Measurements from ENCODE around the gene LGI1. TPM values are rescaled to one million over a fixed set of nuclear protein-coding genes. Genes with fewer than 3 reads are reported as not detected.
A peak's percentile ranks its signal among the peaks of the same experiment; 100 is the strongest.
"Not testable (repeated sequence)": the region's sequence is repeated elsewhere in the genome, so short reads cannot be mapped to it uniquely, and the experiment has no call there.

The LGI1 gene
- total RNA-seq, 1 experiment from 2014 or later, result not detected

DNA sequence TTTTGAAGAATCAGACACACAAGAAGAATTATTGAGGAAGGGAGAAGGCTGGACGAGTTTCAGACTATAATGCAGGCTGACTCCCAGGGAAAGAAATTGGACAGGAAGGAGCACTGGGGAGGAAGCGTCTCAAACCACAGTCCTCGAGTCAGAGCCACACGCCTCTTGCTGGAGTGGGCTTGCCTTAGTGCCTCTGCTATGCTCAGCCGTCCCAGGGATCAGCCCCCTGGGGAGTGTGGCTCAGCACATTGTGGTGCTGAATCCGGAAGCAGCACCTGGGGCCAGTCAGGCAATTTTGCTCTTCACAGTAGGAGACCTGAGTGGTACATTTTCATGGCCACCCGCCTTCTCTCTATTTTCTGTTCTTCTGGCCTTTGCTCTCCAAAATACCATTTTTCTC lies 68.6 kb downstream of the LGI1 start:
- ChIA-PET CTCF (interaction anchor here (0.7 kb wide), 1 partner anchor 10 kb away, joined by 4 read pairs; no protein-coding TSS in a partner anchor), POLR2A (no interaction called here)
- BruUV-seq (replicated peaks), result no TSS peak
- Histone ChIP-seq H3K9me3 (ENCODE audit: control insufficient read depth, insufficient read depth, low read depth, low read length) (no peaks in the 10 kb centered on the region), H3K27me3 (ENCODE audit: control insufficient read depth, insufficient read depth, low read length) (no peaks in the 10 kb centered on the region), H3K27ac (ENCODE audit: low read length) (no peak overlapping the region), H3K4me3 (ENCODE audit: low read depth in 2 of 2, low read length in 2 of 2) (no peak overlapping the region), H3K4me1 (ENCODE audit: control insufficient read depth, insufficient read depth, low read length) (no peaks in the 10 kb centered on the region), H3K36me3 (ENCODE audit: control insufficient read depth, insufficient read depth, low read length) (no peaks in the 10 kb centered on the region)
- DNase-seq (ENCODE audit: low read depth, low spot score) (no peak), ATAC-seq (peak; percentile 43; the same call in 1 of the 2 replicates)
- in situ Hi-C loops (cut with HindIII; ENCODE audit: low pct_unique_long_range_greater_than_20kb, low sequenced_read_pairs) (no loop called here), intact Hi-C loops (cut with micrococcal nuclease; ENCODE audit: unreplicated experiment) (no loop called here)
- TF ChIP-seq TCF7L2 (IDR thresholded peaks at IDR 0.05; ENCODE audit: low read depth, low read length), result no peak
- no peak for TF ChIP-seq SIN3A (IDR thresholded peaks at IDR 0.05; ENCODE audit: borderline replicate concordance, insufficient read depth, low read depth, low read length)
- TF ChIP-seq, protein P1, sequence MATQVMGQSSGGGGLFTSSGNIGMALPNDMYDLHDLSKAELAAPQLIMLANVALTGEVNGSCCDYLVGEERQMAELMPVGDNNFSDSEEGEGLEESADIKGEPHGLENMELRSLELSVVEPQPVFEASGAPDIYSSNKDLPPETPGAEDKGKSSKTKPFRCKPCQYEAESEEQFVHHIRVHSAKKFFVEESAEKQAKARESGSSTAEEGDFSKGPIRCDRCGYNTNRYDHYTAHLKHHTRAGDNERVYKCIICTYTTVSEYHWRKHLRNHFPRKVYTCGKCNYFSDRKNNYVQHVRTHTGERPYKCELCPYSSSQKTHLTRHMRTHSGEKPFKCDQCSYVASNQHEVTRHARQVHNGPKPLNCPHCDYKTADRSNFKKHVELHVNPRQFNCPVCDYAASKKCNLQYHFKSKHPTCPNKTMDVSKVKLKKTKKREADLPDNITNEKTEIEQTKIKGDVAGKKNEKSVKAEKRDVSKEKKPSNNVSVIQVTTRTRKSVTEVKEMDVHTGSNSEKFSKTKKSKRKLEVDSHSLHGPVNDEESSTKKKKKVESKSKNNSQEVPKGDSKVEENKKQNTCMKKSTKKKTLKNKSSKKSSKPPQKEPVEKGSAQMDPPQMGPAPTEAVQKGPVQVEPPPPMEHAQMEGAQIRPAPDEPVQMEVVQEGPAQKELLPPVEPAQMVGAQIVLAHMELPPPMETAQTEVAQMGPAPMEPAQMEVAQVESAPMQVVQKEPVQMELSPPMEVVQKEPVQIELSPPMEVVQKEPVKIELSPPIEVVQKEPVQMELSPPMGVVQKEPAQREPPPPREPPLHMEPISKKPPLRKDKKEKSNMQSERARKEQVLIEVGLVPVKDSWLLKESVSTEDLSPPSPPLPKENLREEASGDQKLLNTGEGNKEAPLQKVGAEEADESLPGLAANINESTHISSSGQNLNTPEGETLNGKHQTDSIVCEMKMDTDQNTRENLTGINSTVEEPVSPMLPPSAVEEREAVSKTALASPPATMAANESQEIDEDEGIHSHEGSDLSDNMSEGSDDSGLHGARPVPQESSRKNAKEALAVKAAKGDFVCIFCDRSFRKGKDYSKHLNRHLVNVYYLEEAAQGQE (IDR thresholded peaks at IDR 0.05; ENCODE audit: insufficient read depth in 1 of 2, low read depth in 2 of 2, low read length in 1 of 2), result no peak
- TF ChIP-seq POLR2AphosphoS5 (IDR thresholded peaks at IDR 0.05; ENCODE audit: low read depth, low read length), result no peak
- no peak for TF ChIP-seq CTCF (IDR thresholded peaks at IDR 0.05)

- no peak overlapping the region for H3K27ac ChIP-seq (ENCODE audit: low read length)
- TF ChIP-seq, protein P1 (IDR thresholded peaks at IDR 0.05; ENCODE audit: insufficient read depth in 1 of 2, low read depth in 2 of 2, low read length in 1 of 2), result no peak
- TF ChIP-seq TCF7L2 (IDR thresholded peaks at IDR 0.05; ENCODE audit: low read depth, low read length) (no peak), CTCF (IDR thresholded peaks at IDR 0.05) (no peak), SIN3A (IDR thresholded peaks at IDR 0.05; ENCODE audit: borderline replicate concordance, insufficient read depth, low read depth, low read length) (no peak), POLR2AphosphoS5 (IDR thresholded peaks at IDR 0.05; ENCODE audit: low read depth, low read length) (no peak)
- no TSS peak for BruUV-seq (replicated peaks)
- ChIA-PET CTCF (interaction anchor here (0.7 kb wide), 1 partner anchor 9 kb away, joined by 4 read pairs; no protein-coding TSS in a partner anchor), POLR2A (interaction anchor here (0.6 kb wide), 1 partner anchor 231 kb away, joined by 3 read pairs; no protein-coding TSS in a partner anchor)
- H3K27me3 ChIP-seq (ENCODE audit: control insufficient read depth, insufficient read depth, low read length), result peaks cover 6% of the 10 kb centered on the region; the same call in 1 of the 2 replicates
- H3K4me3 ChIP-seq (ENCODE audit: low read depth in 2 of 2, low read length in 2 of 2), result no peak overlapping the region
- DNase-seq (ENCODE audit: low read depth, low spot score) (no peak), ATAC-seq (no peak)
- H3K9me3 ChIP-seq (ENCODE audit: control insufficient read depth, insufficient read depth, low read depth, low read length), result no peaks in the 10 kb centered on the region
- in situ Hi-C loops (cut with HindIII; ENCODE audit: low pct_unique_long_range_greater_than_20kb, low sequenced_read_pairs), result no loop called here
- no peaks in the 10 kb centered on the region for H3K4me1 ChIP-seq (ENCODE audit: control insufficient read depth, insufficient read depth, low read length)
- intact Hi-C loops (cut with micrococcal nuclease; ENCODE audit: unreplicated experiment), result no loop called here
- no peaks in the 10 kb centered on the region for H3K36me3 ChIP-seq (ENCODE audit: control insufficient read depth, insufficient read depth, low read length)
Measured at GRCh38 chr10:93827056-93827804, 69.5 kb downstream of the LGI1 start.

- H3K9me3 ChIP-seq (ENCODE audit: control insufficient read depth, insufficient read depth, low read depth, low read length); H3K27me3 ChIP-seq (ENCODE audit: control insufficient read depth, insufficient read depth, low read length); H3K27ac ChIP-seq (ENCODE audit: low read length); H3K4me3 ChIP-seq (ENCODE audit: low read depth in 2 of 2, low read length in 2 of 2); in situ Hi-C loops (cut with HindIII; ENCODE audit: low pct_unique_long_range_greater_than_20kb, low sequenced_read_pairs); intact Hi-C loops (cut with micrococcal nuclease; ENCODE audit: unreplicated experiment); H3K4me1 ChIP-seq (ENCODE audit: control insufficient read depth, insufficient read depth, low read length); ATAC-seq; DNase-seq (ENCODE audit: low read depth, low spot score); BruUV-seq (replicated peaks); CTCF ChIA-PET; H3K36me3 ChIP-seq (ENCODE audit: control insufficient read depth, insufficient read depth, low read length): not testable (repeated sequence)
- POLR2A ChIA-PET, result interaction anchor here (0.6 kb wide), 1 partner anchor 361 kb away, joined by 7 read pairs; no protein-coding TSS in a partner anchor
Measured at GRCh38 chr10:93831065-93831464, 73.3 kb downstream of the LGI1 start.

Measured in Panc1 (cell line).